ENCODE measurements around the gene ASL. TPM values are rescaled to one million over a fixed set of nuclear protein-coding genes. Genes with fewer than 3 reads are reported as not detected.

The ASL gene
- total and polyA plus RNA-seq, 4 donors = 24.9 to 85.1 (median 58.4) TPM

GRCh38 chr7:66088861-66089838 lies 13.5 kb downstream of the ASL start:
- H3K9ac ChIP-seq (ENCODE audit: insufficient read depth in 1 of 2, low read length in 2 of 2) = no peak overlapping the region
- peaks cover 0 to 43% (median 3%) of the 10 kb centered on the region in 4 donors for H3K36me3 ChIP-seq (ENCODE audit: control insufficient read depth in 4 of 4, insufficient read depth in 4 of 4, low read length in 4 of 4)
- no peaks in the 10 kb centered on the region for H3K27me3 ChIP-seq (ENCODE audit: control insufficient read depth in 3 of 3, insufficient read depth in 3 of 3, low read length in 2 of 3)
- H3K4me1 ChIP-seq (ENCODE audit: control insufficient read depth in 5 of 5, insufficient read depth in 5 of 5, low read length in 5 of 5) = no peaks in the 10 kb centered on the region
- no peak overlapping the region for H3K27ac ChIP-seq (ENCODE audit: low read depth in 1 of 2, low read length in 1 of 2)
- ATAC-seq (ENCODE audit: insufficient read depth, low FRiP score) = no peak
- no peak for DNase-seq
- WGBS, 2 donors = 88% methylated on average over 30 to 32 of the region's 32 CpGs
- TF ChIP-seq CTCF (IDR thresholded peaks at IDR 0.05; ENCODE audit: control extremely low read depth, extremely low read depth) = no peak
- H3K4me3 ChIP-seq = no peak overlapping the region
- peaks cover 0 to 1% (median 0%) of the 10 kb centered on the region in 4 donors for H3K9me3 ChIP-seq (ENCODE audit: control insufficient read depth in 4 of 4, insufficient read depth in 3 of 4, low read length in 3 of 4)

GRCh38 chr7:66092654-66093053 lies 17.0 kb downstream of the ASL start:
- no peak overlapping the region for H3K27ac ChIP-seq (ENCODE audit: low read depth in 1 of 2, low read length in 1 of 2)
- no peak for DNase-seq
- no peak overlapping the region for H3K9ac ChIP-seq (ENCODE audit: insufficient read depth in 1 of 2, low read length in 2 of 2)
- ATAC-seq (ENCODE audit: insufficient read depth, low FRiP score) = no peak
- peaks cover 0 to 1% (median 0%) of the 10 kb centered on the region in 4 donors for H3K9me3 ChIP-seq (ENCODE audit: control insufficient read depth in 4 of 4, insufficient read depth in 3 of 4, low read length in 3 of 4)
- no peaks in the 10 kb centered on the region for H3K27me3 ChIP-seq (ENCODE audit: control insufficient read depth in 3 of 3, insufficient read depth in 3 of 3, low read length in 2 of 3)
- H3K36me3 ChIP-seq (ENCODE audit: control insufficient read depth in 4 of 4, insufficient read depth in 4 of 4, low read length in 4 of 4) = peaks cover 0 to 29% (median 2%) of the 10 kb centered on the region in 4 donors
- WGBS, 2 donors = 96% methylated on average over 13 to 19 of the region's 19 CpGs
- no peaks in the 10 kb centered on the region for H3K4me1 ChIP-seq (ENCODE audit: control insufficient read depth in 5 of 5, insufficient read depth in 5 of 5, low read length in 5 of 5)
- no peak overlapping the region for H3K4me3 ChIP-seq
- TF ChIP-seq CTCF (IDR thresholded peaks at IDR 0.05; ENCODE audit: control extremely low read depth, extremely low read depth) = no peak

- ATAC-seq (ENCODE audit: insufficient read depth, low FRiP score) = no peak
- 89 to 94% methylated on average over 4 of the region's 4 CpGs for WGBS, 2 donors
Observed at GRCh38 chr7:66095010-66095409, 19.4 kb downstream of the ASL start.

More at GRCh38 chr7:66095010-66095409, 19.4 kb downstream of the ASL start:
- peaks cover 0 to 1% (median 0%) of the 10 kb centered on the region in 4 donors for H3K9me3 ChIP-seq (ENCODE audit: control insufficient read depth in 4 of 4, insufficient read depth in 3 of 4, low read length in 3 of 4)
- DNase-seq = no peak
- H3K27me3 ChIP-seq (ENCODE audit: control insufficient read depth in 3 of 3, insufficient read depth in 3 of 3, low read length in 2 of 3) = no peaks in the 10 kb centered on the region
- no peak for TF ChIP-seq CTCF (IDR thresholded peaks at IDR 0.05; ENCODE audit: control extremely low read depth, extremely low read depth)
- peaks cover 0 to 15% (median 2%) of the 10 kb centered on the region in 4 donors for H3K36me3 ChIP-seq (ENCODE audit: control insufficient read depth in 4 of 4, insufficient read depth in 4 of 4, low read length in 4 of 4)
- H3K9ac ChIP-seq (ENCODE audit: insufficient read depth in 1 of 2, low read length in 2 of 2) = no peak overlapping the region
- no peak overlapping the region for H3K4me3 ChIP-seq
- H3K27ac ChIP-seq (ENCODE audit: low read depth in 1 of 2, low read length in 1 of 2) = no peak overlapping the region
- H3K4me1 ChIP-seq (ENCODE audit: control insufficient read depth in 5 of 5, insufficient read depth in 5 of 5, low read length in 5 of 5) = peaks cover 0 to 4% (median 0%) of the 10 kb centered on the region in 5 donors

Data from lung (tissue), 12 donors.